SHP77 treated with DMSO at 0.1 percent for 48 hours (cell line): ENCODE data around the gene ATP5PF.
"Not testable (repeated sequence)": the region's sequence is repeated elsewhere in the genome, so short reads cannot be mapped to it uniquely, and the experiment has no call there.

Source experiments
- DNase-seq: peaks from one replicate; lab custom pipeline; 2025; lab: John Stamatoyannopoulos, UW

The ATP5PF gene

GRCh38 chr21:25722631-25723030, 12.1 kb downstream of the ATP5PF start:
- no peak for DNase-seq

- no peak for DNase-seq
Measured at GRCh38 chr21:25721987-25722386, 12.7 kb downstream of the ATP5PF start.

GRCh38 chr21:25717491-25718147, 17.1 kb downstream of the ATP5PF start:
- no peak for DNase-seq

- DNase-seq = not testable (repeated sequence)
Measured at GRCh38 chr21:25714066-25714465, 20.6 kb downstream of the ATP5PF start.

- DNase-seq = no peak
Measured at GRCh38 chr21:25710550-25710949, 24.2 kb downstream of the ATP5PF start.

- DNase-seq = no peak
Measured at GRCh38 chr21:25709684-25710265, 24.9 kb downstream of the ATP5PF start.

GRCh38 chr21:25708467-25709065, 26.1 kb downstream of the ATP5PF start:
- DNase-seq = peak; percentile 12

- no peak for DNase-seq
Measured at GRCh38 chr21:25701529-25701928, 33.2 kb downstream of the ATP5PF start.

- DNase-seq = no peak
Measured at GRCh38 chr21:25700741-25701140, 34.0 kb downstream of the ATP5PF start.

GRCh38 chr21:25695461-25695860, 39.2 kb downstream of the ATP5PF start:
- DNase-seq = not testable (repeated sequence)

GRCh38 chr21:25691976-25692375, 42.7 kb downstream of the ATP5PF start:
- no peak for DNase-seq

- DNase-seq = no peak
Measured at GRCh38 chr21:25689226-25689625, 45.5 kb downstream of the ATP5PF start.

- DNase-seq = no peak
Measured at GRCh38 chr21:25688275-25689155, 46.2 kb downstream of the ATP5PF start.

- no peak for DNase-seq
Measured at GRCh38 chr21:25687787-25688186, 46.9 kb downstream of the ATP5PF start.

GRCh38 chr21:25682382-25682781, 52.3 kb downstream of the ATP5PF start:
- DNase-seq = no peak

GRCh38 chr21:25676451-25676850, 58.3 kb downstream of the ATP5PF start:
- DNase-seq = no peak
